Transverse colon (tissue), 4 donors: ENCODE results near the gene PKD2L2. TPM values are rescaled to one million over a fixed set of nuclear protein-coding genes. Genes with fewer than 3 reads are reported as not detected.
"Not testable (repeated sequence)": the region's sequence is repeated elsewhere in the genome, so short reads cannot be mapped to it uniquely, and the experiment has no call there.

Experiments
- DNase-seq: peaks from one replicate; pipeline ENCODE4 v3.0.0-alpha.2; 2019
- H3K27ac ChIP-seq, 4 donors: fragments of 200-600 bp; sonication (generic); 2 replicates each; pipeline ENCODE4 v1.5.1; 2016 to 2018; ENCODE audit warnings: inconsistent platforms in 4 of 4
- H3K27me3 ChIP-seq: fragments of 200-600 bp; sonication (generic); 2 replicates; pipeline ENCODE4 v1.5.1; 2017; ENCODE audit warnings: inconsistent platforms
- H3K36me3 ChIP-seq, 4 donors: fragments of 200-600 bp; sonication (generic); 2 replicates each; pipeline ENCODE4 v1.5.1; 2017 to 2019; ENCODE audit warnings: inconsistent platforms in 4 of 4
- H3K4me1 ChIP-seq, 4 donors: fragments of 200-600 bp; sonication (generic); 2 replicates each; pipeline ENCODE4 v1.5.1; 2017 to 2020; ENCODE audit warnings: inconsistent platforms in 4 of 4
- H3K4me3 ChIP-seq, 4 donors: fragments of 200-600 bp; sonication (generic); 1 replicate in 1 of 4; 2 replicates in 3 of 4; pipeline versions ENCODE4 v1.5.1 to v1.6.1; 2017 to 2019; ENCODE audit warnings: inconsistent platforms in 4 of 4
- H3K9me3 ChIP-seq, 2 donors: fragments of 200-600 bp; sonication (generic); 2 replicates each; pipeline ENCODE4 v1.5.1; 2017 to 2019; ENCODE audit warnings: inconsistent platforms in 2 of 2
- EP300 ChIP-seq: sonication (generic); formaldehyde crosslinking; IDR thresholded peaks from one replicate; pipeline ENCODE4 v1.6.1; 2017; ENCODE audit warnings: antibody characterized with exemption, low read depth
- POLR2A ChIP-seq: fragments of 450-650 bp; IDR thresholded peaks from one replicate; pipeline ENCODE4 v1.6.1; 2016; ENCODE audit warnings: antibody characterized with exemption, mild to moderate bottlenecking, moderate library complexity
- POLR2AphosphoS5 ChIP-seq, 3 donors: sonication (generic); formaldehyde crosslinking; IDR thresholded peaks; one replicate each; pipeline ENCODE4 v1.6.1; 2016; ENCODE audit warnings: antibody characterized with exemption in 3 of 3
- WGBS, 2 donors: methylation state at CpG; one replicate each; pipeline ENCODE4 v1.1.5; 2018; ENCODE audit warnings: low coverage in 1 of 2; 5-methylcytosine and 5-hydroxymethylcytosine counted together
- in situ Hi-C, 4 donors: fragments of 200-750 bp; cut with MboI; loops; one replicate each; pipeline versions ENCODE4 v1.15.0 to v1.15.1; 2017; ENCODE audit warnings: low sequenced_read_pairs in 3 of 4, low pct_ligation_motif_present in 1 of 4, low pct_unique_long_range_greater_than_20kb in 1 of 4
- intact Hi-C: fragments of 100-400 bp; cut with DNase I; formaldehyde crosslinking; loops from one replicate; pipeline ENCODE4 v1.15.1; 2023; ENCODE audit warnings: low total_unique reads
- total RNA-seq, 4 donors: library from RNA; depleted of rRNA; stranded (reverse); fragments of >200 nt; gene quantifications; one replicate each; pipeline ENCODE4 v1.1.0, GENCODE V29; 2016
- TF ChIP-seq, protein P1 (sequence below), 5 experiments: fragments of 200-600 bp in 3 of 5; fragments of 450-650 bp in 2 of 5; sonication (generic) in 3 of 5; IDR thresholded peaks; 1 replicate in 2 of 5; 2 replicates in 3 of 5; pipeline ENCODE4 v1.5.1; 2016 to 2017; ENCODE audit warnings: antibody characterized with exemption in 5 of 5, inconsistent platforms in 3 of 5, mild to moderate bottlenecking in 2 of 5, moderate library complexity in 1 of 5

The PKD2L2 gene
- total RNA-seq, 4 donors from 2014 or later, result not detected

DNA sequence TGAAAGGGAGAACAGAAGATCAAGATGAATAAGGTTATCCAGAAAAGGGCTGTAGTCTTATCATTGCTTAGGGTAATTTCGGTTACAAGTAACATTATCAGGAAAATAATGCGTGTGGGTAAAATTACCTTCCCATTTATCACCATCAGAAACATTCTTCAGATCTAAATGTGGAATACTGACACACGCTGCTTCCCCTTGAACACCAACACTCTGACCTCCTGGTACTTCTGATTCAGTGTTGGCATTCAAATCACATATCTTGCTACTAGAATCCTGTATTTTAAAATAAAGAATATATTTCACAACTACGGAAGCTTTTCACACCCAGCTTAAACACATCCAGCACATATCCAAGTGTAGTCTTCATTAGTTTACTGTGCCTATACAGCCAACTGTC is 70.2 kb downstream of the PKD2L2 start:
- TF ChIP-seq POLR2A, result no peak
- H3K27me3 ChIP-seq, result no peaks in the 10 kb centered on the region
- H3K27ac ChIP-seq, result no peak overlapping the region
- no peak overlapping the region for H3K4me3 ChIP-seq
- in situ Hi-C loops, result no loop called here
- H3K9me3 ChIP-seq, result no peaks in the 10 kb centered on the region
- no peak for DNase-seq
- H3K4me1 ChIP-seq, result peaks cover 0 to 5% (median 0%) of the 10 kb centered on the region in 4 donors
- intact Hi-C loops, result no loop called here
- H3K36me3 ChIP-seq, result peaks cover 0 to 17% (median 1%) of the 10 kb centered on the region in 4 donors
- WGBS, 2 donors, result 86% methylated on average over 4 of the region's 4 CpGs

DNA sequence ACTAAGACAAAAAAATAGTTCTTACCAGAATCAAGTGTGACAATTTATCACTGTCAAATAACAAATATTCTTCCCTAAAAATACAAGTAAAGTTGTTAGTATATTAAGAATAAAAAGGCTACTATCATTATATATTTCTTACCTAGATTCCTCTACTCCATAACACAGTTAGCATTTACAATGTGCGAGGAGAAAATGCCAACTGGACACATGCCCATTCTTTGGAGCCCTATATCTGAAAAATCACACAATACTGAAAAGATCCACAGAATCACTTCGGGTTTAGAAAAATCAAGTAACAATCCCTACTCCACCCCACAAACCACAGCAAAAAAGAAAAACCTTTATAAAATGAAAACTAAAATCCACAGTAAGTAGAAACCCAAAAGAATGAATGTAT is 70.9 kb downstream of the PKD2L2 start:
- Histone ChIP-seq H3K36me3 (peaks cover 0 to 17% (median 1%) of the 10 kb centered on the region in 4 donors), H3K27ac (no peak overlapping the region), H3K4me1 (no peaks in the 10 kb centered on the region), H3K9me3 (no peaks in the 10 kb centered on the region), H3K27me3 (no peaks in the 10 kb centered on the region), H3K4me3 (no peak overlapping the region)
- 72 to 78% methylated on average over 2 of the region's 2 CpGs for whole genome bisulfite sequencing, 2 donors
- intact Hi-C loops, result no loop called here
- in situ Hi-C loops, result no loop called here
- DNase-seq, result no peak
- TF ChIP-seq, protein P1, sequence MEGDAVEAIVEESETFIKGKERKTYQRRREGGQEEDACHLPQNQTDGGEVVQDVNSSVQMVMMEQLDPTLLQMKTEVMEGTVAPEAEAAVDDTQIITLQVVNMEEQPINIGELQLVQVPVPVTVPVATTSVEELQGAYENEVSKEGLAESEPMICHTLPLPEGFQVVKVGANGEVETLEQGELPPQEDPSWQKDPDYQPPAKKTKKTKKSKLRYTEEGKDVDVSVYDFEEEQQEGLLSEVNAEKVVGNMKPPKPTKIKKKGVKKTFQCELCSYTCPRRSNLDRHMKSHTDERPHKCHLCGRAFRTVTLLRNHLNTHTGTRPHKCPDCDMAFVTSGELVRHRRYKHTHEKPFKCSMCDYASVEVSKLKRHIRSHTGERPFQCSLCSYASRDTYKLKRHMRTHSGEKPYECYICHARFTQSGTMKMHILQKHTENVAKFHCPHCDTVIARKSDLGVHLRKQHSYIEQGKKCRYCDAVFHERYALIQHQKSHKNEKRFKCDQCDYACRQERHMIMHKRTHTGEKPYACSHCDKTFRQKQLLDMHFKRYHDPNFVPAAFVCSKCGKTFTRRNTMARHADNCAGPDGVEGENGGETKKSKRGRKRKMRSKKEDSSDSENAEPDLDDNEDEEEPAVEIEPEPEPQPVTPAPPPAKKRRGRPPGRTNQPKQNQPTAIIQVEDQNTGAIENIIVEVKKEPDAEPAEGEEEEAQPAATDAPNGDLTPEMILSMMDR (IDR thresholded peaks at IDR 0.05), result no peak
- TF ChIP-seq EP300 (no peak), POLR2AphosphoS5 (IDR thresholded peaks at IDR 0.05) (no peak), POLR2A (no peak)

DNA sequence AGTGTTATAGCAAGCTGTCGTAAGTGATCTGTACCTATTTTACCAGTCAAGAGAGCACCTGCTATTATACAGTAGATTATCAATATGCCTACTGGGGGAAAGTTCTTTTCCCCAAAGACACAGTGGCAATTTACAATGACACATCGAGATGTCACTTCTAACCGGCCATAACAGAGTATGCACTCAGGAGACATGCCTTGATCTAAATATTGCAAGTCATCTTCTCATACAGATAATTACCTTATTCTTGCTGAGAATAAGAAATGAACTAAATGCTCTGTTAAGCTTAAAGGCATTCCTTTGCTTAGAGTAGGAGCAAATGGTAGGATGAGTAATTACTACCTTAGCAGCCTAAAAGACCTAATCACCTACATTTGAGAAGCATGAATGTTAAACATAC is 71.6 kb downstream of the PKD2L2 start:
- no peak overlapping the region for H3K27ac ChIP-seq
- no peak for DNase-seq
- no peaks in the 10 kb centered on the region for H3K9me3 ChIP-seq
- WGBS, 2 donors, result 86 to 91% methylated on average over 3 of the region's 3 CpGs
- TF ChIP-seq, protein P1 (IDR thresholded peaks at IDR 0.05), result no peak
- no peak for TF ChIP-seq POLR2AphosphoS5 (IDR thresholded peaks at IDR 0.05)
- TF ChIP-seq POLR2A, result no peak
- TF ChIP-seq EP300, result no peak
- no peak overlapping the region for H3K4me3 ChIP-seq
- H3K4me1 ChIP-seq, result no peaks in the 10 kb centered on the region
- H3K36me3 ChIP-seq, result peaks cover 0 to 13% (median under 1%) of the 10 kb centered on the region in 4 donors
- no peaks in the 10 kb centered on the region for H3K27me3 ChIP-seq
- intact Hi-C loops (no loop called here), in situ Hi-C loops (no loop called here)

DNA sequence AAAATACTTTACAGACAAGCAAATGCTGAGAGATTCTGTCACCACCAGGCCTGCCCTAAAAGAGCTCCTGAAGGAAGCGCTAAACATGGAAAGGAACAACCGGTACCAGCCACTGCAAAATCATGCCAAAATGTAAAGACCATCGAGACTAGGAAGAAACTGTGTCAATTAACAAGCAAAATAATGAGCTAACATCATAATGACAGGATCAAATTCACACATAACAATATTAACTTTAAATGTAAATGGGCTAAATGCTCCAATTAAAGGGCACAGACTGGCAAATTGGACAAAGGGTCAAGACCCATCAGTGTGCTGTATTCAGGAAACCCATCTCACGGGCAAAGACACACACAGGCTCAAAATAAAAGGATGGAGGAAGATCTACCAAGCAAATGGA is 81.1 kb downstream of the PKD2L2 start:
- intact Hi-C loops, in situ Hi-C loops, H3K4me3 ChIP-seq, H3K9me3 ChIP-seq, H3K4me1 ChIP-seq, H3K27me3 ChIP-seq, H3K27ac ChIP-seq, DNase-seq, H3K36me3 ChIP-seq: not testable (repeated sequence)
- whole genome bisulfite sequencing, 2 donors, result 92 to 100% methylated on average over 1 to 4 of the region's 4 CpGs

DNA sequence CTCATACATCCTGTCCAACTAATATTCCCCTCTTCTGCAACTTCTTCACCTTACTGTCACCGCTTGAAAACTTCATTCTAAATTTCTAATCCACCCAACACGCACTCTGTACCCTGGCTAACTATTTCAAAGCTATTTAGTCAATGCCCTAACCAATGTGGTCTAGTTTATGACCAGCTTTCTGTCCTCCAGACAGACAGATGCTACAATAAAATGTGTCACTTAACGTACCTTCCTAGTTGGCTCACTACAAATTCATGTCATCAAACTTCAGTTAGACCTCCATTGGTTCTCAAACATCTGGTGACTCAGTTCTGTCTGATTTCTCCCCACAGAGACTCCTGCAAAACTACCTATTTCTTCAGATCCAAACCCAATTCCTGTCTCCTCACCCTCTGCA is 86.0 kb downstream of the PKD2L2 start:
- in situ Hi-C loops (no loop called here), intact Hi-C loops (no loop called here)
- Histone ChIP-seq H3K4me1 (no peaks in the 10 kb centered on the region), H3K4me3 (no peak overlapping the region), H3K27me3 (no peaks in the 10 kb centered on the region), H3K9me3 (no peaks in the 10 kb centered on the region), H3K27ac (no peak overlapping the region), H3K36me3 (no peaks in the 10 kb centered on the region)
- DNase-seq, result no peak
- 87% methylated on average over 3 of the region's 3 CpGs; no CpG with 5 or more reads in 1 of the 2 donors for WGBS, 2 donors
- TF ChIP-seq POLR2AphosphoS5 (IDR thresholded peaks at IDR 0.05) (no peak), EP300 (no peak), POLR2A (no peak)
- TF ChIP-seq, protein P1 (IDR thresholded peaks at IDR 0.05), result no peak
